Right renal cortex interstitium (tissue), 3 donors: ENCODE results near the gene DZANK1. TPM values are rescaled to one million over a fixed set of nuclear protein-coding genes. Genes with fewer than 3 reads are reported as not detected.
A peak's percentile ranks its signal among the peaks of the same experiment; 100 is the strongest.
"Not testable (repeated sequence)": the region's sequence is repeated elsewhere in the genome, so short reads cannot be mapped to it uniquely, and the experiment has no call there.

ENCODE experiments used
- DNase-seq, 3 donors: peaks; one replicate each; pipeline ENCODE4 v3.0.0-alpha.2; 2013; ENCODE audit warnings: low read depth in 3 of 3, low spot score in 2 of 3
- polyA plus RNA-seq, 3 donors: library from polyadenylated mRNA; unstranded; fragments of 120-200 nt; gene quantifications; one replicate each; pipeline ENCODE4 v1.2.1, GENCODE V29; 2013; ENCODE audit not compliant: insufficient read length in 3 of 3

The DZANK1 gene
- polyA plus RNA-seq, 3 donors, result 5.9 to 6.8 (median 6.5) TPM

- no peak for DNase-seq
These were observed 22.9 kb downstream of the DZANK1 start for GRCh38 chr20:18443886-18444285.

GRCh38 chr20:18440403-18440802, 26.4 kb downstream of the DZANK1 start:
- no peak for DNase-seq

- DNase-seq, result no peak
These were observed 30.0 kb downstream of the DZANK1 start for GRCh38 chr20:18436847-18437246.

GRCh38 chr20:18431206-18431605, 35.6 kb downstream of the DZANK1 start:
- no peak for DNase-seq

- no peak for DNase-seq
These were observed 36.5 kb downstream of the DZANK1 start for GRCh38 chr20:18430172-18430826.

GRCh38 chr20:18428490-18429173, 38.2 kb downstream of the DZANK1 start:
- DNase-seq, result no peak

GRCh38 chr20:18427214-18427613, 39.6 kb downstream of the DZANK1 start:
- DNase-seq, result no peak

- DNase-seq, result no peak
These were observed 45.2 kb downstream of the DZANK1 start for GRCh38 chr20:18421608-18422007.

- no peak for DNase-seq
These were observed 50.3 kb downstream of the DZANK1 start for GRCh38 chr20:18416486-18416885.

- no peak for DNase-seq
These were observed 52.7 kb downstream of the DZANK1 start for GRCh38 chr20:18414140-18414539.

- DNase-seq, result no peak
These were observed 54.5 kb downstream of the DZANK1 start for GRCh38 chr20:18412221-18412901.

GRCh38 chr20:18405826-18406225, 61.0 kb downstream of the DZANK1 start:
- DNase-seq, result no peak

GRCh38 chr20:18404172-18404571, 62.7 kb downstream of the DZANK1 start:
- DNase-seq, result no peak

GRCh38 chr20:18403269-18403668, 63.6 kb downstream of the DZANK1 start:
- DNase-seq, result no peak

- DNase-seq, result no peak
These were observed 65.5 kb downstream of the DZANK1 start for GRCh38 chr20:18401305-18401704.

GRCh38 chr20:18400460-18400859, 66.4 kb downstream of the DZANK1 start:
- no peak for DNase-seq

- not testable (repeated sequence) for DNase-seq
These were observed 68.1 kb downstream of the DZANK1 start for GRCh38 chr20:18398713-18399112.

- DNase-seq, result peak in 1 of 3 donors; percentile 13
These were observed 69.8 kb downstream of the DZANK1 start for GRCh38 chr20:18397030-18397429.

- no peak for DNase-seq
These were observed 71.3 kb downstream of the DZANK1 start for GRCh38 chr20:18395544-18395943.

GRCh38 chr20:18394363-18394762, 72.5 kb downstream of the DZANK1 start:
- DNase-seq, result no peak

- no peak for DNase-seq
These were observed 75.1 kb downstream of the DZANK1 start for GRCh38 chr20:18391686-18392085.

GRCh38 chr20:18390201-18390600, 76.6 kb downstream of the DZANK1 start:
- no peak for DNase-seq
